GM12872 (cell line): ENCODE results near the gene TBC1D3B.
"Not testable (repeated sequence)": the region's sequence is repeated elsewhere in the genome, so short reads cannot be mapped to it uniquely, and the experiment has no call there.

Source experiments
- TF ChIP-seq, protein P1 (sequence below): IDR thresholded peaks from 3 replicates; pipeline ENCODE4 v1.5.1; 2011; ENCODE audit warnings: low read depth, mild to moderate bottlenecking, low read length, moderate library complexity; ENCODE audit not compliant: insufficient read depth

Gene TBC1D3B

DNA sequence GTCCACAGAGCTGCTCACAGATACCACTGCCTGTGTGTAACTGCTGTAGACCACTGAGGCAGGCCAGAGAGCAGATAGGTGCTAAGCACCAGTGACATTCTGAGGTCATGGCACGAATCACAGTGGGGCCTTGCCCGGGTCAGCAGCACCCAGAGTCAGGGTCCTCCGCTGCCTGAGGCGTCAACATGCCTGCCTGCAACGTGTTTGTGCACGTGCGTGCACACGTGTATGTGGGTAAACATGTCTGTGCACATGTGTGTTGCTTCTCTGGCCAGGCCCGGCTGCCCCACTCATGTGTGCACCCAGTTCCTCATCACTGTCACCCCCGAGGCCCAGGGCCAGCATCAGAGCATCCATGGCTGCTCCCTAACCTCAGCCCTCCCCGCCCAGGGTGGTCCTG, at the start of gene TBC1D3B:
Gene TBC1D3B (minus strand): TSS at position 101 of the 400 bp plus-strand sequence. CDS start 1,586 bp downstream, outside the sequence.
- TF ChIP-seq, protein P1, sequence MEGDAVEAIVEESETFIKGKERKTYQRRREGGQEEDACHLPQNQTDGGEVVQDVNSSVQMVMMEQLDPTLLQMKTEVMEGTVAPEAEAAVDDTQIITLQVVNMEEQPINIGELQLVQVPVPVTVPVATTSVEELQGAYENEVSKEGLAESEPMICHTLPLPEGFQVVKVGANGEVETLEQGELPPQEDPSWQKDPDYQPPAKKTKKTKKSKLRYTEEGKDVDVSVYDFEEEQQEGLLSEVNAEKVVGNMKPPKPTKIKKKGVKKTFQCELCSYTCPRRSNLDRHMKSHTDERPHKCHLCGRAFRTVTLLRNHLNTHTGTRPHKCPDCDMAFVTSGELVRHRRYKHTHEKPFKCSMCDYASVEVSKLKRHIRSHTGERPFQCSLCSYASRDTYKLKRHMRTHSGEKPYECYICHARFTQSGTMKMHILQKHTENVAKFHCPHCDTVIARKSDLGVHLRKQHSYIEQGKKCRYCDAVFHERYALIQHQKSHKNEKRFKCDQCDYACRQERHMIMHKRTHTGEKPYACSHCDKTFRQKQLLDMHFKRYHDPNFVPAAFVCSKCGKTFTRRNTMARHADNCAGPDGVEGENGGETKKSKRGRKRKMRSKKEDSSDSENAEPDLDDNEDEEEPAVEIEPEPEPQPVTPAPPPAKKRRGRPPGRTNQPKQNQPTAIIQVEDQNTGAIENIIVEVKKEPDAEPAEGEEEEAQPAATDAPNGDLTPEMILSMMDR, result not testable (repeated sequence)

DNA sequence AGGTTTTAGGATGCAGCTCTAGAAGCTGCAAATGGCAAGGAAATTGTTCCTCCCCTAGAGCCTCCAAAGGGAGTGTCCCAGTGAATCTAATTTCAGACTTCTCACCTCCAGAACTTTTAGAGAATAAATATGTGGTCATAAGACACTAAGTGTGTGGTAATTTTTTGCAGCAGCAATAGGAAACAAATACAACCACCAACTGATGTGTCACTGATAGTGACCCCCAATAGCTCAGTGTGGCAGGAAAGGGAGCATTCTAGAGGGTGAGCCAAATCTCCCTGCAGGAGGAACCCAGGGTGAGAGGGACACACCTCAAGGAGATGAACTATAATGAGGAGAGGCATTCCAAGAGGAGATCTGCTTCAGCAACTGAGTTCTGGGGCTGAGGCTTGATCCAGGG, 38.5 kb upstream of the TBC1D3B start:
- TF ChIP-seq, protein P1, result no peak

DNA sequence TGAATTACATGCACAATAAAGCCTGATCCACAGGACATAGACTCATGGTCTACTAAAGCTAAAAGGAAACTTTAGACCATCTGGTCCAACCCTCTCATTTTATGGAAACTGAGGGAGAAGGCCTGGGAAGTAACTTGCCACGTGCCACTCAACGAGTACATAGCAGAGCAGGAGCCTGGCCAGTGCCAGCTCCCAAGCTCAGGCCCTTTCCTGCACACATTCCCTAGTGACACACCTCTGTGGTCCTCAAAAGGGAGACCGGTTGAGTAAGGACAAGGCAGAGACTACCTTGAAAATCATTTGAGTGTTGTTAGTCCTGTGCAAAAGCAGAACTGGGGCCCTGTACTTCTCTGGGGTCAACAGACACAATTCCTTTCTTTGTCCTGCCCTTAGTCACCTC, 37.3 kb upstream of the TBC1D3B start:
- TF ChIP-seq, protein P1, result no peak

DNA sequence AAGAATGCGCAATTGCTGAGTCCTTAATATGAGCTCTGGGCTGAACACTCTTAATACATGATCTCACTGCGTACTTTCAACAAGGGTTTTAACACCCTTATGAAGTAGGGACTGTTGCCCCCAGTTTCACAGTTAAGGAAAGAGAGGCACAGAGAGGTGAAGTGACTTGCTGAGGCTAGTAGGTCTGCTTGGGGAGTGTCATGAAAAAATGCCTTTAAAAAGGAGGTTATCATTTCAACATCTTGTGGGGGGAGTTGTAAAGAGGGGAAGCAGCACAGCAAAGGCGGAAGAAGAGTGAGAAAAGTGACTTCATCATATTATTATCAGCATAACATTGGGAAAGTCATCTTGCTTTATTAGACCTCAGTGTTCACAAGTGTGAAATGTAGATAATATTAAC, 36.5 kb upstream of the TBC1D3B start:
- TF ChIP-seq, protein P1, result no peak

DNA sequence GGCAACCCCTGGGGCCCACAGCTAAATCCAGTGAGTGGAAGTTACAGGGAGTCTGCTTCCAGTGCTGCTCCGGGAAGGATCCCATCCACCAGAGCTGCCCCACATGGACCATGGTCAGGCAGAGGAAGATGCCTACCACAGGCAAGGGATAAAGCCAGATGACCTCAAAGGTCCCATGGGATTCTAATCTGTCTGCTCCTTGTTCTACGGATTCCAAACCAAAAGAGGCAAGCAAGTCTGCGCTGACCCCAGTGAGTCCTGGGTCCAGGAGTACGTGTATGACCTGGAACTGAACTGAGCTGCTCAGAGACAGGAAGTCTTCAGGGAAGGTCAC, 35.8 kb upstream of the TBC1D3B start:
- TF ChIP-seq, protein P1, result no peak

DNA sequence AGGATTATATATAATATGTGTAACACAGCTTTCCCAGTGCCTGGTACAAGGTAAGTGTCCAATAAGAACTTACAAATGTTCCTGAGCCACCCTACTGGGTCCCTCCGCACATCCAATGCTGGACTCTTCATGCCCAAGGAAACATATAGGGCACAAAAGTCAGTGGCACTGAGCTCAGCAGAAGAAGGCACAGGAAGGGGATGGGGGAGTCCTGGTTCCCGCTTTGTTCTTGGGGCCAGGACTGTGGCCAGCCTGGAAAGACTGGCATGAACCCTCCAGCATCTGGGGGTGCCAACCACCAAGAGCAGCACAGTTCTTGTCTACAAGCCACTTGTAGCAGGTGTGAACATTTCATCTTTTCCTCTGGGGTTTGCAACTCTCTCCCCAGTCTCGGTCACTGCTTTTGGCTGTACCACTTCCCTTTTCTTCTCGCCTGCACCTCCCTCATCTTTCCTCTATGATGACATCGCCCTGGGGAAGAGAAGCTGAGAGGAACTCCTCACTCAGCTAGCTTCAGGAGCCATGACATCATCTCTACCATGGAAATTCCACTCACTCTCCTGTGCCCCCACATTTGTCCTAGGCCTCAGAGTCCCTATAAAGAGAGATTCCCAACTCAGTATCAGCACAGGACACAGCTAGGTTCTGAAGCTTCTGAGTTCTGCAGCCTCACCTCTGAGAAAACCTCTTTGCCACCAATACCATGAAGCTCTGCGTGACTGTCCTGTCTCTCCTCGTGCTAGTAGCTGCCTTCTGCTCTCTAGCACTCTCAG, 34.2 kb upstream of the TBC1D3B start, which contains the start of gene CCL4L2:
Gene CCL4L2 (plus strand): TSS at position 625 of the 773 bp plus-strand sequence.
- TF ChIP-seq, protein P1, result 0 out of 3 replicates have a peak, but pooled peaks have one; percentile 3

DNA sequence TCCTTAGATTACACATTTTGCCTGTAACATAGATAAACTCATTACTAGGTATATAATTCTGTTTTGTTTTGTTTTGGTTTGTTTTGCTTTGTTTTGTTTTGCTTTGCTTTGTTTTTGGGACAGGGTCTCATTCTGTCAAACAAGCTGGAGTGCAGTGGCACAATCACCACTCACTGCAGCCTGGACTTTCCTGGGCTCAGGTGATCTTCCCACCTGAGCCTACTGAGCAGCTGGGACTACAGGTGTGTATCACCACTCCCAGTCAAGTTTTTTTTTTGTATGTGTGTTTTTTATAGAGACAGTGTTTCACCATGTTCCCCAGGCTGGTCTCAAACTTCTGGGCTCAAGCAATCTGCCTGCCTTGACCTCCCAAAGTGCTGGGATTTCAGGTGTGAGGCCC, 33.1 kb upstream of the TBC1D3B start:
- TF ChIP-seq, protein P1, result no peak
